Neuron (in vitro differentiated cells): ENCODE results near the gene PBX1.

Experiments
- H2AFZ ChIP-seq: one replicate; pipeline ENCODE4 v1.6.1; 2013; ENCODE audit warnings: low read depth, mild to moderate bottlenecking, inconsistent platforms, low read length, moderate library complexity
- H3K27me3 ChIP-seq: one replicate; pipeline ENCODE4 v1.6.1; 2013; ENCODE audit warnings: low read length; ENCODE audit not compliant: insufficient read depth
- H3K36me3 ChIP-seq: one replicate; pipeline ENCODE4 v1.6.1; 2013; ENCODE audit warnings: low read length; ENCODE audit not compliant: insufficient read depth
- H3K4me1 ChIP-seq: one replicate; pipeline ENCODE4 v1.6.1; 2013; ENCODE audit warnings: low read length; ENCODE audit not compliant: insufficient read depth
- H3K4me3 ChIP-seq: 2 replicates; pipeline ENCODE4 v1.5.1; 2013; ENCODE audit warnings: mild to moderate bottlenecking, low read length, moderate library complexity
- H3K9me3 ChIP-seq: one replicate; pipeline ENCODE4 v1.6.1; 2013; ENCODE audit warnings: low read length

Gene PBX1

GRCh38 chr1:164702216-164702615 is 143.2 kb downstream of the PBX1 start:
- Histone ChIP-seq H3K4me3 (no peak overlapping the region), H3K4me1 (peaks cover 21% of the 10 kb centered on the region), H3K9me3 (no peaks in the 10 kb centered on the region), H2AFZ (no peak overlapping the region), H3K27me3 (no peaks in the 10 kb centered on the region), H3K36me3 (no peaks in the 10 kb centered on the region)

DNA sequence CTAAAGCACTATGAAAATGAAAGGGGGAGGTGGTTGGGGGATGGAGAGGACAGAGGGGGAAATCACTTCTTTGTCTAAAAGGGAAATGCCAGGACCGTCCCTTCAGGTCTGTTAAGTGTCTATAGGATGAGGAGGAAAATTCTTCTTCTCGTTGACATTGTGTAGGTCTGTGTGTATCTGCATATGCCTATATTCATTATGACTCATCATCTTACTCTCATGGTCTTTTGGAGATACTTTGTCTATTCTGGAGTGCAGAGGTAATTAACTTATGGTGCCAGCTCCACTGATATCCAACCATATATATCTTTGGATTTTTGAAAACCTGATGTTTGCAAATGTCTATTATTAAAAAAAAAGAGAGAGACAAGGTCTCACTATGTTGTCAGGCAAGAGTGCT is 143.7 kb downstream of the PBX1 start:
- H3K36me3 ChIP-seq: no peaks in the 10 kb centered on the region
- no peaks in the 10 kb centered on the region for H3K9me3 ChIP-seq
- H3K4me1 ChIP-seq: peaks cover 26% of the 10 kb centered on the region
- no peak overlapping the region for H2AFZ ChIP-seq
- H3K4me3 ChIP-seq: no peak overlapping the region
- no peaks in the 10 kb centered on the region for H3K27me3 ChIP-seq

- Histone ChIP-seq H3K27me3 (no peaks in the 10 kb centered on the region), H3K36me3 (no peaks in the 10 kb centered on the region), H3K4me1 (peaks cover 30% of the 10 kb centered on the region), H2AFZ (no peak overlapping the region), H3K4me3 (no peak overlapping the region), H3K9me3 (no peaks in the 10 kb centered on the region)
Measured at GRCh38 chr1:164703463-164703862, 144.5 kb downstream of the PBX1 start.

- Histone ChIP-seq H3K4me3 (no peak overlapping the region), H3K9me3 (no peaks in the 10 kb centered on the region), H3K27me3 (no peaks in the 10 kb centered on the region), H3K36me3 (no peaks in the 10 kb centered on the region), H2AFZ (no peak overlapping the region), H3K4me1 (peaks cover 30% of the 10 kb centered on the region)
Measured at GRCh38 chr1:164703960-164704411, 145.0 kb downstream of the PBX1 start.

- no peaks in the 10 kb centered on the region for H3K27me3 ChIP-seq
- H3K4me1 ChIP-seq: peaks cover 28% of the 10 kb centered on the region
- H3K36me3 ChIP-seq: no peaks in the 10 kb centered on the region
- H3K4me3 ChIP-seq: no peak overlapping the region
- H2AFZ ChIP-seq: no peak overlapping the region
- no peaks in the 10 kb centered on the region for H3K9me3 ChIP-seq
Measured at GRCh38 chr1:164704954-164705353, 146.0 kb downstream of the PBX1 start.

- Histone ChIP-seq H3K36me3 (no peaks in the 10 kb centered on the region), H3K4me1 (peaks cover 30% of the 10 kb centered on the region), H3K9me3 (no peaks in the 10 kb centered on the region)
Measured at GRCh38 chr1:164706606-164706987, 147.6 kb downstream of the PBX1 start.

DNA sequence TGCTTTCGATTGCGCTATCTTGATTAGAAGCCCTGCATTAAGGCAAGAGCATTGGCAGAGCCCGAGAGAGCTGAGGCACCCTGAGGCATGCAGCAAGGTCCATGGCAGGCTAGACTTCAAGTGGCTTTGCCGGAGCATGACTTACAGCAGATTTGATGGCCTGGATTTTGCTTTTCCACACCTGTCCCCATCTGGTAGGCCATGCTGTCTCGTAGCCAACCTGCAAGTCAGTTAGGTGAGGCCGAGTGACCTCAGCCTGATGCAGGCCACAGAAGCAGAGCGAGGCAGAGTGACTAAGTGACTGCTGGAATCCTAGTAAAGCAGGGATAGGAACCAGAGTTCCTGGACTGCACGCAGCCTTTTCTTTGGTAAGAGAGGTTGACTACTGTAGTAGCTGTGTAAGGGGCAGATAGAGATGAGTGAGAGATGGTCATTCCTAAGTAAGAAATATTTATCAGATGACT is 148.9 kb downstream of the PBX1 start:
- no peak overlapping the region for H3K4me3 ChIP-seq
- no peak overlapping the region for H2AFZ ChIP-seq
- no peaks in the 10 kb centered on the region for H3K27me3 ChIP-seq
- H3K36me3 ChIP-seq: no peaks in the 10 kb centered on the region
- peaks cover 43% of the 10 kb centered on the region for H3K4me1 ChIP-seq
- H3K9me3 ChIP-seq: no peaks in the 10 kb centered on the region

More at GRCh38 chr1:164706606-164706987, 147.6 kb downstream of the PBX1 start:
- Histone ChIP-seq H3K4me3 (no peak overlapping the region), H2AFZ (no peak overlapping the region), H3K27me3 (no peaks in the 10 kb centered on the region)

DNA sequence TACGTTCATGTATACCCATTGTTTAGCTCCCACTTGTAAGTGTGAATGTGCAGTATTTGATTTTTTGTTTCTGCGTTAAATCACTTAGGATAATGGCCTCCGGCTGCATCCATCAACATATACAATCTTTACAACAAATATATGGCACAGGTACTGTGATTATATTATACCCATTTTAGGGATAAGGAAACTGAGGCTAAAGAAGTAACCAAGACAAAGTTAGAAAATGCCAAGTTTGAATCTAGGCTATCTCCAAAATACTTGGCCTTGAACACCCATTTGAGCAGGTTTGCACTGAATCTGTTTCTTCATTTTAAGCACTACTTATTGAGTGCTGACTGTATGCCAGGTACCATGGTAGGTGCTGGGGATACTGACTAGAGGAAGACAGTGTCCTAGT is 149.6 kb downstream of the PBX1 start:
- no peaks in the 10 kb centered on the region for H3K36me3 ChIP-seq
- H3K4me1 ChIP-seq: peaks cover 48% of the 10 kb centered on the region
- no peaks in the 10 kb centered on the region for H3K9me3 ChIP-seq
- no peaks in the 10 kb centered on the region for H3K27me3 ChIP-seq
- no peak overlapping the region for H2AFZ ChIP-seq
- no peak overlapping the region for H3K4me3 ChIP-seq

DNA sequence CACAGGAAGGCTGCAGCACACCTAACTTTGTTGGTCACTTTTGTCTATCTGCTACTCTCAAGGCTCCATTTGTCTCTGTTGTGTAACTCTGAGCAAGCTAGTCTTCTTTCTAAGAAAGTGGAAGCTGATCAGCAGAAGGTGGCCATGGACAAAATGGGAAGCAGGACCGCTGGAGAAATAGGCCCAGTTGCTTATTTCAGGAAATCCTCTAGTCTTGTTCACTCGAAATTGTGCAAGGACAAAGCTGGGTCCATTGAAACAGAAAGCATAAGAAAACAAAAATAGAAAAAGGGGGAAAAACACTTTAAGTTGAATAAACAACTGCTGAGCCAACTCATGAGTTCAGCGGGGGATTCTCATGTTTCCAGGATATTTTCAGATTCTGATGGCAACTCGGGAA is 150.1 kb downstream of the PBX1 start:
- H3K27me3 ChIP-seq: no peaks in the 10 kb centered on the region
- H3K36me3 ChIP-seq: no peaks in the 10 kb centered on the region
- H3K9me3 ChIP-seq: no peaks in the 10 kb centered on the region
- H3K4me1 ChIP-seq: peaks cover 50% of the 10 kb centered on the region
- no peak overlapping the region for H3K4me3 ChIP-seq
- H2AFZ ChIP-seq: no peak overlapping the region

DNA sequence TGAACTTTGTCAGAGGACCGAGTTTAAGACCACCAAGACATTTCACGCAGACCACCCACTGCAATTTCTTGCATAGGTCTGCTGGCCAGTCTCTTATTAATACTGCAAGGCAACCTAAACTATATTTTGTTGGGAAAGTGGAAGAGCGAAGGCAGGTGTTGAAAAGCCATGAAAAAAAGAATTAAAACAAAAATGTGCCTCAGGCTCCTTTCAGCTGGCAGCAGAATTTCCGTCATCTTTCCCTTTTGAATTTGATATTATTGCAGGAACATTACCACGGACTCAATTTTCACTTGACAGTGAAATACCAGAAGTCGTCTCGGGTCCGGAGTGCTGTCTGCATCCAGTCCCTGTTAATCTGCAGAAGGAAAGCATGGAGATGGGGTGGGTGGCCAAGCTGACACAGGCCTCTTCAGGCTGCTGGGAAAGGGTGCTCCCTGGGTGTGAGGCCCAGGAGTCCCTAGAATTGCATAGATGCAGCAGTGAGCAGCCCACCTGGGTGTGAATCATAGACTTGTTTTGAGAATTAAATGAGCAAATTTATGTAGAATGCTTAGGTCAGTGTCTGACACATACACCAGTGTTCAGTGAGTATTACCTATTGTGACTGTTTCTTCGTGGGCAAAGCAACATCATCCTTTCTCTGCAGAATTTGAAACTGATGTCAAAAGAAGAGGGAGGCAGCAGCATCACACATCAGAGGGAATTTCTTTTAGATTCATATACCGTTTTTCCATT is 150.7 kb downstream of the PBX1 start:
- Histone ChIP-seq H2AFZ (no peak overlapping the region), H3K4me3 (no peak overlapping the region), H3K4me1 (peaks cover 52% of the 10 kb centered on the region), H3K9me3 (no peaks in the 10 kb centered on the region), H3K36me3 (no peaks in the 10 kb centered on the region), H3K27me3 (no peaks in the 10 kb centered on the region)

- Histone ChIP-seq H2AFZ (no peak overlapping the region), H3K4me1 (peaks cover 35% of the 10 kb centered on the region), H3K36me3 (no peaks in the 10 kb centered on the region), H3K9me3 (no peaks in the 10 kb centered on the region), H3K4me3 (no peak overlapping the region), H3K27me3 (no peaks in the 10 kb centered on the region)
Measured at GRCh38 chr1:164712131-164713036, 153.4 kb downstream of the PBX1 start.

DNA sequence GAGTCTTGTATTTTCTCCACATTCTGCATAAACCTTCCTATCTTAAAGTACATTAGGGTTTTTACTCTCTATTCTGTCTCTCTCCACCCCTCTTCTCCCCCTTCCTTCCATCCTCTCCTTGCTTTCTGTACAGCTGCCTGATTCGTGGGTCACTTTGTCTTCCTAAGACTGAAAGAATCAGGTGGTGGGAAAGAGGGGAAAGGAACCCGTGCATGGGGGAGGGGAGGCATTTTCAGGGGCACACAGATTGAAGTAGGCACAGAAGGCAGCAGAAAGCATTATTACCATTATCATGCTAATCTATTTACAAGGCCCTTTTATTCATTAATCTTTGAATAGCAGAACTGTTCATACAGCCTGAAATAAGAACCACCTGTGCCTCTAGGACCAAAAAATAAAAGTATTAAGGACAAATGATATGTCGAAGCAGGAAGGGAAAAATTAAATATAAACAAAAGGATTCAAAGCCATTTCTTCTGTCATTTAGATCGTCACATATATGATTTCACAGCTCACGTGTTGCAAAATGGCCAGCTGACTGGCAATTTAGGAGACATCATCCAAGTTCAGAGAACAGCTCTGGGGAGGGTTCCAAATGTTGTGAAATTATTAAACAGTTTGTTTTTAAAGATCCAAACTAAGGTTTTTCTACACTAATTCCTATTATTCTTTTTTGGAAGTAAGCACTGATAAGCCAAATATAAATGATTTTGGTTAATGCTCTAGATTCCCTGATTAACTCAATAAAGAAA is 154.6 kb downstream of the PBX1 start:
- H3K4me3 ChIP-seq: no peak overlapping the region
- no peak overlapping the region for H2AFZ ChIP-seq
- no peaks in the 10 kb centered on the region for H3K27me3 ChIP-seq

More for the DNA sequence above, 154.6 kb downstream of the PBX1 start:
- no peaks in the 10 kb centered on the region for H3K36me3 ChIP-seq
- peaks cover 31% of the 10 kb centered on the region for H3K4me1 ChIP-seq
- H3K9me3 ChIP-seq: no peaks in the 10 kb centered on the region
